NB4 (cell line): ENCODE results near the gene SYNDIG1.

Experiments
- DNase-seq: peaks from one replicate; pipeline ENCODE4 v3.0.0; 2010; ENCODE audit warnings: low read depth
- H3K4me3 ChIP-seq: one replicate; pipeline ENCODE4 v1.5.1; 2011; ENCODE audit warnings: mild to moderate bottlenecking, low read depth, low read length, moderate library complexity
- CTCF ChIP-seq: IDR thresholded peaks from one replicate; pipeline ENCODE4 v1.5.1; 2012; ENCODE audit warnings: low read depth, low read length
- MAX ChIP-seq: IDR thresholded peaks from 2 replicates; pipeline ENCODE4 v1.6.1; 2011; ENCODE audit warnings: low read depth, low read length
- MYC ChIP-seq: IDR thresholded peaks from 2 replicates; pipeline ENCODE4 v1.6.1; 2011; ENCODE audit warnings: low read depth, low read length
- POLR2A ChIP-seq: IDR thresholded peaks from 2 replicates; pipeline ENCODE4 v1.6.1; 2011; ENCODE audit warnings: mild to moderate bottlenecking; ENCODE audit not compliant: insufficient read length; ENCODE audit errors: extremely low read depth

The SYNDIG1 gene

GRCh38 chr20:24675651-24676352, 206.4 kb downstream of the SYNDIG1 start:
- TF ChIP-seq MYC (no peak), CTCF (no peak), POLR2A (no peak), MAX (no peak)

GRCh38 chr20:24676353-24676977, 207.0 kb downstream of the SYNDIG1 start:
- no peak for DNase-seq
- H3K4me3 ChIP-seq, result no peak overlapping the region
- TF ChIP-seq MYC, result no peak

More at GRCh38 chr20:24675651-24676352, 206.4 kb downstream of the SYNDIG1 start:
- no peak for DNase-seq
- no peak overlapping the region for H3K4me3 ChIP-seq

GRCh38 chr20:24676978-24677370, 207.5 kb downstream of the SYNDIG1 start:
- DNase-seq, result no peak
- TF ChIP-seq CTCF (no peak), POLR2A (no peak), MAX (no peak), MYC (no peak)
- no peak overlapping the region for H3K4me3 ChIP-seq

- TF ChIP-seq MYC (no peak), CTCF (no peak), MAX (no peak), POLR2A (no peak)
- no peak overlapping the region for H3K4me3 ChIP-seq
- no peak for DNase-seq
Observed at GRCh38 chr20:24677626-24678315, 208.3 kb downstream of the SYNDIG1 start.

GRCh38 chr20:24678351-24679106, 209.1 kb downstream of the SYNDIG1 start:
- no peak for DNase-seq
- TF ChIP-seq MYC (no peak), MAX (no peak), POLR2A (no peak), CTCF (no peak)
- H3K4me3 ChIP-seq, result no peak overlapping the region

- H3K4me3 ChIP-seq, result no peak overlapping the region
- no peak for TF ChIP-seq MYC
- TF ChIP-seq MAX, result no peak
- TF ChIP-seq POLR2A, result no peak
- no peak for TF ChIP-seq CTCF
- no peak for DNase-seq
Observed at GRCh38 chr20:24679448-24680047, 210.1 kb downstream of the SYNDIG1 start.
